H54 (cell line): ENCODE data around the gene NISCH.
A peak's percentile ranks its signal among the peaks of the same experiment; 100 is the strongest.

Source experiments
- DNase-seq: peaks from one replicate; pipeline ENCODE4 v3.0.0; 2011; ENCODE audit warnings: low spot score, mixed read lengths; ENCODE audit not compliant: insufficient read length
- FAIRE-seq: peaks from 3 replicates; lab custom pipeline; 2011; peaks lifted over from hg19 to GRCh38; lab: Jason Lieb, UNC
- POLR2A ChIP-seq: IDR thresholded peaks from 2 replicates; pipeline ENCODE4 v1.6.1; 2011; ENCODE audit warnings: low read depth, mild to moderate bottlenecking, low read length

The NISCH gene

GRCh38 chr3:52527732-52528585 is 72.6 kb downstream of the NISCH start:
- DNase-seq: no peak
- no peak for FAIRE-seq

GRCh38 chr3:52528586-52529375 is 73.4 kb downstream of the NISCH start:
- DNase-seq (no peak), FAIRE-seq (no peak)
- no peak for TF ChIP-seq POLR2A

More at GRCh38 chr3:52527732-52528585, 72.6 kb downstream of the NISCH start:
- TF ChIP-seq POLR2A: no peak

GRCh38 chr3:52529376-52530333 is 74.3 kb downstream of the NISCH start:
- DNase-seq (peak; percentile 23), FAIRE-seq (no peak)
- TF ChIP-seq POLR2A: no peak

- DNase-seq (peak; percentile 7), FAIRE-seq (no peak)
- no peak for TF ChIP-seq POLR2A
These were observed 75.8 kb downstream of the NISCH start for GRCh38 chr3:52530918-52531826.

- peak; percentile 14 for DNase-seq
- TF ChIP-seq POLR2A: no peak
- no peak for FAIRE-seq
These were observed 76.6 kb downstream of the NISCH start for GRCh38 chr3:52531860-52532516.

- FAIRE-seq (no peak), DNase-seq (peak; percentile 63)
- TF ChIP-seq POLR2A: 0 out of 2 replicates have a peak, but pooled peaks have one; percentile 17
These were observed 77.1 kb downstream of the NISCH start for GRCh38 chr3:52532517-52532837.

GRCh38 chr3:52532838-52533622 is 77.6 kb downstream of the NISCH start:
- DNase-seq: peak; percentile 66

GRCh38 chr3:52533623-52534280 is 78.3 kb downstream of the NISCH start, which contains the start of gene NT5DC2:
NT5DC2 (minus strand) TSS chr3:52533857; CDS start chr3:52533737, 120 bp downstream.
- DNase-seq (peak; percentile 75), FAIRE-seq (no peak)
- TF ChIP-seq POLR2A: peak; percentile 47

More at GRCh38 chr3:52532838-52533622, 77.6 kb downstream of the NISCH start:
- no peak for TF ChIP-seq POLR2A
- FAIRE-seq: no peak

- no peak for FAIRE-seq
- TF ChIP-seq POLR2A: no peak
- peak; percentile 25 for DNase-seq
These were observed 79.1 kb downstream of the NISCH start for GRCh38 chr3:52534281-52535183.
